Measurements from ENCODE around the gene ALAD.

- TF ChIP-seq SP1 (IDR thresholded peaks at IDR 0.05) (no peak), HDGF (IDR thresholded peaks at IDR 0.05; ENCODE audit: borderline replicate concordance) (no peak), PKNOX1 (IDR thresholded peaks at IDR 0.05) (no peak), FOXM1 (IDR thresholded peaks at IDR 0.05; ENCODE audit: borderline replicate concordance) (no peak)
Measured at GRCh38 chr9:113436728-113437515, 35.8 kb upstream of the ALAD start.
